Measurements from ENCODE around the gene UNC79. TPM values are rescaled to one million over a fixed set of nuclear protein-coding genes. Genes with fewer than 3 reads are reported as not detected.

The UNC79 gene
- total and polyA plus RNA-seq, 4 donors = 0.03 to 0.94 (median 0.14) TPM

- Histone ChIP-seq H3K36me3 (ENCODE audit: control insufficient read depth in 4 of 4, insufficient read depth in 4 of 4, low read length in 4 of 4) (no peaks in the 10 kb centered on the region), H3K9ac (ENCODE audit: insufficient read depth in 1 of 2, low read length in 2 of 2) (no peak overlapping the region), H3K4me1 (ENCODE audit: control insufficient read depth in 5 of 5, insufficient read depth in 5 of 5, low read length in 5 of 5) (peaks cover 0 to 7% (median 0%) of the 10 kb centered on the region in 5 donors), H3K27me3 (ENCODE audit: control insufficient read depth in 3 of 3, insufficient read depth in 3 of 3, low read length in 2 of 3) (peaks cover 0 to 3% (median 0%) of the 10 kb centered on the region in 3 donors), H3K9me3 (ENCODE audit: control insufficient read depth in 4 of 4, insufficient read depth in 3 of 4, low read length in 3 of 4) (no peaks in the 10 kb centered on the region), H3K27ac (ENCODE audit: low read depth in 1 of 2, low read length in 1 of 2) (no peak overlapping the region), H3K4me3 (no peak overlapping the region)
- TF ChIP-seq CTCF (IDR thresholded peaks at IDR 0.05; ENCODE audit: control extremely low read depth, extremely low read depth) = no peak
- 79 to 86% methylated on average over 10 of the region's 10 CpGs for WGBS, 2 donors
- no peak for ATAC-seq (ENCODE audit: insufficient read depth, low FRiP score)
- DNase-seq = no peak
Measured at GRCh38 chr14:93736378-93737014, 305.8 kb downstream of the UNC79 start.

GRCh38 chr14:93737634-93738033 lies 306.9 kb downstream of the UNC79 start:
- Histone ChIP-seq H3K27me3 (ENCODE audit: control insufficient read depth in 3 of 3, insufficient read depth in 3 of 3, low read length in 2 of 3) (peaks cover 0 to 3% (median 0%) of the 10 kb centered on the region in 3 donors), H3K9me3 (ENCODE audit: control insufficient read depth in 4 of 4, insufficient read depth in 3 of 4, low read length in 3 of 4) (no peaks in the 10 kb centered on the region), H3K4me3 (no peak overlapping the region), H3K36me3 (ENCODE audit: control insufficient read depth in 4 of 4, insufficient read depth in 4 of 4, low read length in 4 of 4) (no peaks in the 10 kb centered on the region), H3K27ac (ENCODE audit: low read depth in 1 of 2, low read length in 1 of 2) (no peak overlapping the region), H3K4me1 (ENCODE audit: control insufficient read depth in 5 of 5, insufficient read depth in 5 of 5, low read length in 5 of 5) (peaks cover 0 to 15% (median 0%) of the 10 kb centered on the region in 5 donors), H3K9ac (ENCODE audit: insufficient read depth in 1 of 2, low read length in 2 of 2) (no peak overlapping the region)
- ATAC-seq (ENCODE audit: insufficient read depth, low FRiP score) = no peak
- TF ChIP-seq CTCF (IDR thresholded peaks at IDR 0.05; ENCODE audit: control extremely low read depth, extremely low read depth) = no peak
- no peak for DNase-seq
- WGBS, 2 donors = 67 to 78% methylated on average over 11 of the region's 11 CpGs

- DNase-seq (peak in 1 of 3 donors; percentile 18), ATAC-seq (ENCODE audit: insufficient read depth, low FRiP score) (no peak)
- H3K9me3 ChIP-seq (ENCODE audit: control insufficient read depth in 4 of 4, insufficient read depth in 3 of 4, low read length in 3 of 4) = no peaks in the 10 kb centered on the region
- peaks cover 0 to 15% (median 0%) of the 10 kb centered on the region in 5 donors for H3K4me1 ChIP-seq (ENCODE audit: control insufficient read depth in 5 of 5, insufficient read depth in 5 of 5, low read length in 5 of 5)
- WGBS, 2 donors = 85 to 86% methylated on average over 12 of the region's 12 CpGs
- TF ChIP-seq CTCF (IDR thresholded peaks at IDR 0.05; ENCODE audit: control extremely low read depth, extremely low read depth) = no peak
- H3K27me3 ChIP-seq (ENCODE audit: control insufficient read depth in 3 of 3, insufficient read depth in 3 of 3, low read length in 2 of 3) = peaks cover 0 to 3% (median 0%) of the 10 kb centered on the region in 3 donors
- H3K27ac ChIP-seq (ENCODE audit: low read depth in 1 of 2, low read length in 1 of 2) = peak overlapping the region in 1 of 2 donors; percentile 88
- no peaks in the 10 kb centered on the region for H3K36me3 ChIP-seq (ENCODE audit: control insufficient read depth in 4 of 4, insufficient read depth in 4 of 4, low read length in 4 of 4)
- no peak overlapping the region for H3K4me3 ChIP-seq
- H3K9ac ChIP-seq (ENCODE audit: insufficient read depth in 1 of 2, low read length in 2 of 2) = no peak overlapping the region
Measured at GRCh38 chr14:93741556-93742230, 311.0 kb downstream of the UNC79 start.

Measured in lung (tissue), 12 donors.